GM12872 (cell line): ENCODE results near the gene TSEN2.

Source experiments
- CTCF ChIP-seq: IDR thresholded peaks from 3 replicates; pipeline ENCODE4 v1.5.1; 2011; ENCODE audit warnings: low read depth, mild to moderate bottlenecking, low read length, moderate library complexity; ENCODE audit not compliant: insufficient read depth

The TSEN2 gene

GRCh38 chr3:12487336-12487735 is 3.1 kb downstream of the TSEN2 start:
- TF ChIP-seq CTCF = no peak

GRCh38 chr3:12487786-12488185 is 3.5 kb downstream of the TSEN2 start:
- TF ChIP-seq CTCF = no peak

- TF ChIP-seq CTCF = no peak
These were observed 5.1 kb downstream of the TSEN2 start for GRCh38 chr3:12489368-12489767.

- TF ChIP-seq CTCF = no peak
These were observed 5.6 kb downstream of the TSEN2 start for GRCh38 chr3:12489832-12490231.

- TF ChIP-seq CTCF = no peak
These were observed 6.3 kb downstream of the TSEN2 start for GRCh38 chr3:12490547-12490946.

- no peak for TF ChIP-seq CTCF
These were observed 11.6 kb downstream of the TSEN2 start for GRCh38 chr3:12495749-12496452.

GRCh38 chr3:12496453-12496761 is 12.1 kb downstream of the TSEN2 start:
- TF ChIP-seq CTCF = no peak
